Activated T-helper 1 cell treated with anti-CD3 and anti-CD28 coated beads, Interleukin-12 subunit alpha, Interleukin-12 subunit beta, Interleukin-2, Interleukin-4 antibody, amounts not matched to agents 30 ng/mL and 10 ng/mL and 1 ng/mL, durations not matched to agents 14 hours and 24 hours and 36 hours (primary cell): ENCODE results near the gene UNC5A. TPM values are rescaled to one million over a fixed set of nuclear protein-coding genes. Genes with fewer than 3 reads are reported as not detected.

ENCODE experiments used
- DNase-seq: peaks from one replicate; pipeline ENCODE4 v3.0.0; 2021; ENCODE audit warnings: low spot score
- H3K27ac Mint-ChIP-seq: one replicate; pipeline ENCODE4 v1.8.0; 2021; ENCODE audit warnings: mild to moderate bottlenecking, mixed read lengths
- H3K27me3 Mint-ChIP-seq: one replicate; pipeline ENCODE4 v1.8.0; 2022; ENCODE audit warnings: mild to moderate bottlenecking, moderate library complexity, mixed read lengths; ENCODE audit not compliant: insufficient read depth
- H3K36me3 Mint-ChIP-seq: one replicate; pipeline ENCODE4 v1.8.0; 2021; ENCODE audit warnings: low read depth, mixed read lengths
- H3K4me1 Mint-ChIP-seq: one replicate; pipeline ENCODE4 v1.8.0; 2021; ENCODE audit warnings: low read depth, mixed read lengths
- H3K4me3 Mint-ChIP-seq: one replicate; pipeline ENCODE4 v1.8.0; 2021; ENCODE audit warnings: mild to moderate bottlenecking, moderate library complexity, mixed read lengths
- H3K9me3 Mint-ChIP-seq: one replicate; pipeline ENCODE4 v1.8.0; 2021; ENCODE audit warnings: mixed read lengths
- intact Hi-C: fragments of 100-400 bp; cut with micrococcal nuclease; formaldehyde crosslinking; loops from one replicate; pipeline ENCODE4 v1.15.1; 2024
- total RNA-seq: library from RNA; stranded (reverse); gene quantifications from 2 replicates; pipeline ENCODE4 v1.2.3, GENCODE V29; 2022

The UNC5A gene
- total RNA-seq, 1 donor from 2014 or later = not detected

DNA sequence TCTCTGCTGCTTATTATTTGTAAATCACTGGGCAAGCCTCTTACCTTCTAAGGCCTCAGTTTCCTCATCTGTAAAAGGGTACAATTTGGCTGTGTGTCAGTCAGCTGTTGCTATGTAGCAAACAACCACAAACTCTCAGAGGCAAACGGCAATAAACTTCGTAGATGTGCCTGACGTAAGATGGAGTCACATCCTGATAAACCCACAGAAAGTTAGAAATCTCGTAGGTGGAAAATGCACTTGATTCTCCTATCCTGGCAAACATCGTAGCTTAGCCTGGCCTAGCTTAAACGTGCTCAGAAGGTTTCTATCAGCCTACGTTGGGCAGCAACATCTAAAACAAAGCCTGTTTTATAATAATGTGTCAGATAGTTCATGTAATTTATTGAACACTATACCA is 35.0 kb upstream of the UNC5A start:
- H3K9me3 Mint-ChIP-seq = no peaks in the 10 kb centered on the region

GRCh38 chr5:176776141-176776865 is 34.1 kb upstream of the UNC5A start:
- no peaks in the 10 kb centered on the region for H3K9me3 Mint-ChIP-seq
- no peak overlapping the region for H3K27ac Mint-ChIP-seq
- DNase-seq = no peak
- no peaks in the 10 kb centered on the region for H3K36me3 Mint-ChIP-seq
- H3K27me3 Mint-ChIP-seq = peaks cover 17% of the 10 kb centered on the region
- no peaks in the 10 kb centered on the region for H3K4me1 Mint-ChIP-seq
- intact Hi-C loops = no loop called here
- H3K4me3 Mint-ChIP-seq = no peak overlapping the region

More for the DNA sequence above, 35.0 kb upstream of the UNC5A start:
- Mint-ChIP-seq H3K4me1 (no peaks in the 10 kb centered on the region), H3K27ac (no peak overlapping the region), H3K36me3 (no peaks in the 10 kb centered on the region), H3K27me3 (peaks cover 17% of the 10 kb centered on the region), H3K4me3 (no peak overlapping the region)
- intact Hi-C loops = no loop called here
- DNase-seq = no peak

DNA sequence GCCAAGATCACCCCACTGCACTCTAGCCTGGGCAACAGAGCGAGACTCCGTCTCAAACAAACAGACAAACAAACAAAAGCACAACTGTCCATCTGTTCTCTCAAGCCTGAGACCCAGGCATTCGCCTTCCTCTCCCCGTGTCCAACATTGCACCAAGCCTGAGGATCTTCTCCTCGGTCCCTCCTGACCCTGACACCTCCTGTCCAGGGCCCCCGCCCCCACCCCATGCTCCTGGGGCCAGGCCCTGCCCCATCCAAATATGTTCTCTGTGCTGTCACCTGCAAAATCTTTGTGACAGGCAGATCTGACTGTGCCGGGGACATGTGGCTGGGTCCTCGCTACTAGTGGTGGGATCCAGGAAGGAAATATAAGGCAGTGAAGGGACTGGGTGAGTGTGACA is 33.4 kb upstream of the UNC5A start:
- Mint-ChIP-seq H3K36me3 (no peaks in the 10 kb centered on the region), H3K9me3 (no peaks in the 10 kb centered on the region), H3K27ac (no peak overlapping the region), H3K4me3 (no peak overlapping the region), H3K4me1 (peaks cover 2% of the 10 kb centered on the region), H3K27me3 (peaks cover 17% of the 10 kb centered on the region)
- intact Hi-C loops = no loop called here
- DNase-seq = no peak

GRCh38 chr5:176778921-176779465 is 31.4 kb upstream of the UNC5A start:
- H3K36me3 Mint-ChIP-seq = no peaks in the 10 kb centered on the region
- intact Hi-C loops = no loop called here
- H3K4me1 Mint-ChIP-seq = peaks cover 10% of the 10 kb centered on the region
- no peak overlapping the region for H3K4me3 Mint-ChIP-seq
- no peaks in the 10 kb centered on the region for H3K9me3 Mint-ChIP-seq
- no peak for DNase-seq
- no peak overlapping the region for H3K27ac Mint-ChIP-seq
- H3K27me3 Mint-ChIP-seq = peaks cover 15% of the 10 kb centered on the region

- H3K9me3 Mint-ChIP-seq = no peaks in the 10 kb centered on the region
- H3K27me3 Mint-ChIP-seq = peaks cover 15% of the 10 kb centered on the region
- H3K36me3 Mint-ChIP-seq = no peaks in the 10 kb centered on the region
- intact Hi-C loops = no loop called here
- H3K4me3 Mint-ChIP-seq = no peak overlapping the region
- H3K27ac Mint-ChIP-seq = no peak overlapping the region
- no peak for DNase-seq
- H3K4me1 Mint-ChIP-seq = peaks cover 10% of the 10 kb centered on the region
Observed at GRCh38 chr5:176779537-176779936, 30.8 kb upstream of the UNC5A start.

DNA sequence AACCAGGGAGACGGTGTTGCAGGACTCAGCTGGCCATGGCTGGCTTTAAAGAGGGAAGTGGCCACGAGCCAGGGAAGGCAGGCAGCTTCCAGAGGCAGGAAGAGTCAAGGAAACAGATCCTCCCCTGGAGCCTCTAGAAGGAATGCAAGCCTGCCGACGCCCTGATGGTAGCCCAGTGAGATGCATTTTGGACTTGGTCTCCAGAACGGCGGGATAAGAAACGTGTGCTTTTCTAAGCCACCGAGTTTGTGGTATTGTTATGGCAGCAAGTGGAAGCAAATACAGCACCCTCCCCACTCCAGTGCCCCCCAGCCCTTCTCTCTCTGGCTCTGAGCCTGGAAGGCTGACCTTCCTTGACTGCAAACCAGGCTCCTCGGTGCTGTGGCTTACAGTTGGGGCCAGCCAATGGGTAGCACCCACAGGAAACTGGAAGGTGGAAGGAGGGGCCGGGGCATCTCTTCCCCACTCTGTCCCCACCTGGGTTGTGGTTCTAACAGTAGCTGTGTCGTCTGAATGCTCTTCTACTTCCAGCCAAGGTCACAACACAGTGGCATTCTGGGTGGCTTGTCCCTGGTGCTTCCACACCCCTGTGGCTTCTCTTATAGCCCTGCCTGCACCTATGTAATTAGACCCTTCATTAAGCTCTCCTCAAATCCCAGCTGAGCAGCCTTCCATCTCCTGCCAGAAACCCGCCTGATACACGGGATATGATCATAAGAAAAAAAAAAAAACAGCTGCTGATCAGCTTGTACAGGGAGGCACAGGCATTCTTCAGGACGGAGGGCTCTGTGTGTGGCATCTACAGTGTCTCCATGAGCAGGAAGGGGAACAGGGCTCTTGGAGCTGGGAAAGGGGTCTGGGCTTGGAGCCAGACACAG is 29.9 kb upstream of the UNC5A start:
- no peak overlapping the region for H3K4me3 Mint-ChIP-seq
- H3K27ac Mint-ChIP-seq = no peak overlapping the region
- no peaks in the 10 kb centered on the region for H3K36me3 Mint-ChIP-seq
- no peaks in the 10 kb centered on the region for H3K9me3 Mint-ChIP-seq
- H3K4me1 Mint-ChIP-seq = peaks cover 10% of the 10 kb centered on the region
- peaks cover 13% of the 10 kb centered on the region for H3K27me3 Mint-ChIP-seq
- no peak for DNase-seq
- intact Hi-C loops = no loop called here

- H3K36me3 Mint-ChIP-seq = no peaks in the 10 kb centered on the region
- DNase-seq = no peak
- intact Hi-C loops = no loop called here
- H3K4me1 Mint-ChIP-seq = peaks cover 10% of the 10 kb centered on the region
- no peaks in the 10 kb centered on the region for H3K9me3 Mint-ChIP-seq
- peaks cover 11% of the 10 kb centered on the region for H3K27me3 Mint-ChIP-seq
- H3K4me3 Mint-ChIP-seq = no peak overlapping the region
- H3K27ac Mint-ChIP-seq = no peak overlapping the region
Observed at GRCh38 chr5:176781054-176781375, 29.3 kb upstream of the UNC5A start.

GRCh38 chr5:176781638-176782570 is 28.5 kb upstream of the UNC5A start:
- Mint-ChIP-seq H3K9me3 (no peaks in the 10 kb centered on the region), H3K27me3 (peaks cover 10% of the 10 kb centered on the region), H3K27ac (no peak overlapping the region), H3K4me1 (peaks cover 10% of the 10 kb centered on the region), H3K4me3 (no peak overlapping the region), H3K36me3 (no peaks in the 10 kb centered on the region)
- DNase-seq = no peak
- intact Hi-C loops = no loop called here

DNA sequence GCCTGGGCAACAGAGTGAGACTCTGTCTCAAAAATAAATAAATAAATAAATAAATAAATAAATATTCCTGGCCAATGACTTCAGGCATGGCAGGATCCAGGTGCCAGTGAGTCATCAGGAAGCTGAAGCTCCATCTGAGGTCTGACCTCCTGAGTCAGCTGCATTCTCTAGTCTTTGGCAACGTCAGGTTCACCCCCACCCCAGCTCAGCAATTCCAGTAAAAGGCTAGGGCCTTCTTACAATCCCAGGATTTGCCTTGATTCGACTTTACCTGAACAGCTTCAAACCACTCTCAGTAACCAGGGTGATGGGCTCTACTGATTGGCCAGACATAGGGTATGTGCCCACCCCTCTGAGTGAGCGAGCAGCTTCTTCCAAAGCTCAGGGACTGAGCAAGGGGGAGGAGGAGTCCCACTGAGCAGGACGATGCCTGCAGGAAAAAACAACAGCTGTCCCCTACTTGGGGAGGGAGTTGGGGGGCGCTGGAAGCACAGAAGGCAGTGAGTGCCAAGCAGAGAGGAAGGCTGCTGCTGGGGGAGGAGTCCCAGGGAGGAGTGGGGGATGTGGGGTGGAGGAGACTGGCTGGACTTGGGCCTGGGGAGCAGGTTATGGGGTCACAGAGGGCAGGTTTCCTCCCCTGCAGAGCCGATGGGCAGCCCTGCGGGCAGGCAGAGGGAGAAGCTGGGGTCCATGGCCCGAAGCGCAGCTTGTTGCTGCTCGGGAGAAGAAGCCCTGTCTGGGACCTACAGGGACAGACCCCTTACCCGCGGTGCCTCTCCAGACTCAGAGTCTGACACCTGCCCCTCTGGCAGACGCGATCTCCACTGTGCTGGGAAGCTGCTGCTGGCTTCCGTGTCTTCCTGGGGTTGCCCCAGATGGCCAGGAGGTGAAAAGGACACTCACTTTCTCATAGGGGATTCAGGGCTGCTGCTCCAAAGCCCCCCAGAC is 25.9 kb upstream of the UNC5A start:
- H3K27me3 Mint-ChIP-seq = peaks cover 10% of the 10 kb centered on the region
- no peaks in the 10 kb centered on the region for H3K36me3 Mint-ChIP-seq
- peaks cover 10% of the 10 kb centered on the region for H3K4me1 Mint-ChIP-seq
- intact Hi-C loops = no loop called here
- DNase-seq = no peak
- no peaks in the 10 kb centered on the region for H3K9me3 Mint-ChIP-seq
- no peak overlapping the region for H3K27ac Mint-ChIP-seq
- no peak overlapping the region for H3K4me3 Mint-ChIP-seq

DNA sequence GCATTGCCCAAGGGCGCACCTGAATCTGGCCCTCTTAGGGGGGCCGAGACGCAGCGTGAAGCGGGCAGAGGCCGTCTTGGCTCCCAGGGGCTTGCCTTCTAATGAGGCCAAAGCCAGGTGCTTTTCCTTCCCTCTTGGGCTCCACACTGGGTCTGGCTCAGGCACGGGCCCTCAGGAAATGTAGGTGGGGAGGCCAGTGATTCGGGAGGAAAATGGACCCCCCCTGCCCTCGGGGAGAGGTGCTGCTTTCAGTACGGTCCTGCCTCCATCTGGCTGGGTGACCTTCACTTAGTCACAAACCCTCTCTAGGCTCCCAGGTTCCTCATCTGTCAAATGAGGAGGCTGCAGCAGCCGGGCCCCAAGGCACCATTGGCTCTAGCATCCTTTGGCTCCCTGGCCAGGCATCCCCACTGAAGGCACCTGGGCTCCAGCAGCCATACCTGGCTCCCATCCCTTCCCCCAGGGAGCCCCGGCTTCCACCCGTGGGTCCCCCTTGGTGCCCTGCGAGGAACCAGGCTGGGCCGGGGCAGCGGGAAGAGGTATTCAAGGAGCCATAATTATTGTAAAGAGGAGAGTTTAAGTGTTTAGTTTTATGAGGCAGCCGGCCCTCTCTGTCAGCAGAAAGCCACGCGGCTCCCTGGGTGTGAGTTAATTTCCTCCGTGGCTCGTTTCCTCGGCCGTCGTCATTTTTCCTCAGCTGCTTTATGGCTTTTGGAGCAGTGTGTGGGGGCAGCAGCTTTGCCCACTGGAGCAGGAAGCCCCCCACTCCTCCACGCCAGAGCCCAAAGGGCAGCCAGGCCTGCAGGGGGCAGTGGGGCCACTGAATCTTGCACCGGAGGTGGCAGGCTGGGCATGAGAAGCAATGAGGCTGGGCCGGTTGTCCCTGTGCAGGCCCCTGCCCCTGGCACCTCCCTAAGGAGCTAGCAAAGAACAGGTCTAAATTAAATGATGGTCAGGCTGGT is 24.9 kb upstream of the UNC5A start:
- H3K4me1 Mint-ChIP-seq = peaks cover 10% of the 10 kb centered on the region
- no peaks in the 10 kb centered on the region for H3K36me3 Mint-ChIP-seq
- no peaks in the 10 kb centered on the region for H3K9me3 Mint-ChIP-seq
- DNase-seq = no peak
- no peak overlapping the region for H3K27ac Mint-ChIP-seq
- no peak overlapping the region for H3K4me3 Mint-ChIP-seq
- H3K27me3 Mint-ChIP-seq = peaks cover 13% of the 10 kb centered on the region
- intact Hi-C loops = no loop called here

- no peak overlapping the region for H3K4me3 Mint-ChIP-seq
- no peaks in the 10 kb centered on the region for H3K36me3 Mint-ChIP-seq
- DNase-seq = no peak
- intact Hi-C loops = no loop called here
- no peaks in the 10 kb centered on the region for H3K9me3 Mint-ChIP-seq
- H3K27me3 Mint-ChIP-seq = peaks cover 13% of the 10 kb centered on the region
- peaks cover 1% of the 10 kb centered on the region for H3K4me1 Mint-ChIP-seq
- no peak overlapping the region for H3K27ac Mint-ChIP-seq
Observed at GRCh38 chr5:176787676-176788075, 22.7 kb upstream of the UNC5A start.
